CD4-positive, alpha-beta T cell (primary cell): ENCODE results near the gene KCTD21. TPM values are rescaled to one million over a fixed set of nuclear protein-coding genes. Genes with fewer than 3 reads are reported as not detected.

ENCODE experiments used
- ATAC-seq: fragments of 200-7000 bp; cut with Tn5 transposase; one replicate; pipeline ENCODE4 v1.10.0; 2022; ENCODE audit warnings: mild to moderate bottlenecking; ENCODE audit not compliant: poor library complexity
- CTCF ChIA-PET: fragments of 350-600 bp; sonication (Branson Sonifier 250); formaldehyde crosslinking; loops from one replicate; lab custom pipeline; 2021; ENCODE audit warnings: antibody characterized with exemption, inconsistent platforms; lab: Charles Lee
- POLR2A ChIA-PET: fragments of 350-600 bp; sonication (Branson Sonifier 250); formaldehyde crosslinking; loops from one replicate; lab custom pipeline; 2021; ENCODE audit warnings: antibody characterized with exemption, inconsistent platforms; lab: Charles Lee
- DNase-seq, 14 experiments: peaks; one replicate each; pipeline ENCODE4 v3.0.0-alpha.2; 2013 to 2020; ENCODE audit warnings: mixed read lengths in 2 of 14
- H3K27ac ChIP-seq, 2 donors: one replicate each; pipeline versions ENCODE4 v1.5.1 to v1.7.0; 2013; ENCODE audit warnings: low read length in 2 of 2, low read depth in 1 of 2, mild to moderate bottlenecking in 1 of 2
- H3K27me3 ChIP-seq, 2 experiments: 1 replicate in 1 of 2; 2 replicates in 1 of 2; pipeline versions ENCODE4 v1.6.1 to v1.7.0; 2013; ENCODE audit warnings: low read length in 2 of 2, control low read depth in 1 of 2, mild to moderate bottlenecking in 1 of 2, moderate library complexity in 1 of 2; ENCODE audit not compliant: insufficient read depth in 2 of 2, control insufficient read depth in 1 of 2
- H3K36me3 ChIP-seq: one replicate; pipeline ENCODE4 v1.6.1; 2013; ENCODE audit warnings: low read length, control low read depth; ENCODE audit not compliant: insufficient read depth
- H3K4me1 ChIP-seq: one replicate; pipeline ENCODE4 v1.6.1; 2013; ENCODE audit warnings: low read length, control low read depth; ENCODE audit not compliant: insufficient read depth
- H3K4me3 ChIP-seq: one replicate; pipeline ENCODE4 v1.5.1; 2013; ENCODE audit warnings: mild to moderate bottlenecking, low read length, moderate library complexity
- H3K9me3 ChIP-seq, 2 experiments: 1 replicate in 1 of 2; 2 replicates in 1 of 2; pipeline versions ENCODE4 v1.6.1 to v1.7.0; 2013; ENCODE audit warnings: low read length in 2 of 2, mild to moderate bottlenecking in 2 of 2, control low read depth in 1 of 2, moderate library complexity in 1 of 2; ENCODE audit not compliant: control insufficient read depth in 1 of 2, insufficient read depth in 1 of 2
- H3K27ac Mint-ChIP-seq: one replicate; pipeline ENCODE4 v1.8.0; 2020; ENCODE audit warnings: mixed read lengths
- H3K27me3 Mint-ChIP-seq: one replicate; pipeline ENCODE4 v1.8.0; 2021; ENCODE audit warnings: mixed read lengths
- H3K36me3 Mint-ChIP-seq: one replicate; pipeline ENCODE4 v1.8.0; 2021; ENCODE audit warnings: low read depth, mixed read lengths
- H3K4me1 Mint-ChIP-seq: one replicate; pipeline ENCODE4 v1.8.0; 2021; ENCODE audit warnings: low read depth, mixed read lengths
- H3K4me3 Mint-ChIP-seq: one replicate; pipeline ENCODE4 v1.8.0; 2020; ENCODE audit warnings: mild to moderate bottlenecking, mixed read lengths
- H3K9me3 Mint-ChIP-seq: one replicate; pipeline ENCODE4 v1.8.0; 2020; ENCODE audit warnings: mixed read lengths
- intact Hi-C, 2 experiments: fragments of 100-400 bp; cut with DNase I in 1 of 2; cut with micrococcal nuclease in 1 of 2; formaldehyde crosslinking; loops; one replicate each; pipeline versions ENCODE4 v1.15.1 to v1.9.0; 2023 to 2025; cut with DNase I, micrococcal nuclease
- total RNA-seq, 174 experiments: library from RNA in 2 of 174; stranded (reverse) in 2 of 174; gene quantifications; one replicate each; pipeline ENCODE4 v1.2.3 and lab custom pipeline; 2021 to 2026
- TF ChIP-seq, protein P1 (sequence below): fragments of 200-600 bp; IDR thresholded peaks from one replicate; pipeline ENCODE4 v1.8.0; 2022; ENCODE audit warnings: antibody characterized with exemption, mild to moderate bottlenecking

The KCTD21 gene
- total RNA-seq, 2 experiments from 2014 or later = 3.5 to 6.5 TPM

DNA sequence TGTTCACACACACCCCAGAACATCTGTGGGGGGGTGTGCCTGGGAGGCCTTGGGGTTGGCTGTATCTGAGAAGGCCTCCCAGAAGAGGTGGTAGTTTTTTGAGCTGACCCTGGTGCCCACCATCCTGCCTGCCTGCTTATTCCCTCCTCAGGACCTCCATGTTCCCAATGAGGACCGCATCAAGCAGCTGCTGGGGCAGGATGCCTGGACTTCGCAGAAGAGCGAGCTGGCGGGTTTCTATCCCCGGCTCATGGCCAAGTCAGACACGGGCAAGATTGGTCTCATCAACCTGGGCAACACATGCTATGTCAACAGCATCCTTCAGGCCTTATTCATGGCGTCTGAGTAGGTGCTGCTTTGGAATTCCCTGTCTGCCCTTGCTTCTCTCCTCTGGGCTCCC, 17.3 kb upstream of the KCTD21 start:
- Histone ChIP-seq H3K9me3 (no peaks in the 10 kb centered on the region), H3K4me3 (no peak overlapping the region), H3K36me3 (peaks cover 30% of the 10 kb centered on the region), H3K27me3 (no peaks in the 10 kb centered on the region), H3K4me1 (peaks cover 55% of the 10 kb centered on the region), H3K27ac (no peak overlapping the region)
- DNase-seq (peak in 1 of 14 experiments; percentile 7), ATAC-seq (no peak)
- TF ChIP-seq, protein P1, sequence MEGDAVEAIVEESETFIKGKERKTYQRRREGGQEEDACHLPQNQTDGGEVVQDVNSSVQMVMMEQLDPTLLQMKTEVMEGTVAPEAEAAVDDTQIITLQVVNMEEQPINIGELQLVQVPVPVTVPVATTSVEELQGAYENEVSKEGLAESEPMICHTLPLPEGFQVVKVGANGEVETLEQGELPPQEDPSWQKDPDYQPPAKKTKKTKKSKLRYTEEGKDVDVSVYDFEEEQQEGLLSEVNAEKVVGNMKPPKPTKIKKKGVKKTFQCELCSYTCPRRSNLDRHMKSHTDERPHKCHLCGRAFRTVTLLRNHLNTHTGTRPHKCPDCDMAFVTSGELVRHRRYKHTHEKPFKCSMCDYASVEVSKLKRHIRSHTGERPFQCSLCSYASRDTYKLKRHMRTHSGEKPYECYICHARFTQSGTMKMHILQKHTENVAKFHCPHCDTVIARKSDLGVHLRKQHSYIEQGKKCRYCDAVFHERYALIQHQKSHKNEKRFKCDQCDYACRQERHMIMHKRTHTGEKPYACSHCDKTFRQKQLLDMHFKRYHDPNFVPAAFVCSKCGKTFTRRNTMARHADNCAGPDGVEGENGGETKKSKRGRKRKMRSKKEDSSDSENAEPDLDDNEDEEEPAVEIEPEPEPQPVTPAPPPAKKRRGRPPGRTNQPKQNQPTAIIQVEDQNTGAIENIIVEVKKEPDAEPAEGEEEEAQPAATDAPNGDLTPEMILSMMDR = no peak
- Mint-ChIP-seq H3K4me1 (peaks cover 52% of the 10 kb centered on the region), H3K9me3 (no peaks in the 10 kb centered on the region), H3K27ac (peak overlapping the region; percentile 98), H3K4me3 (no peak overlapping the region), H3K27me3 (no peaks in the 10 kb centered on the region), H3K36me3 (peaks cover 49% of the 10 kb centered on the region)
- intact Hi-C loops = no loop called here
- CTCF ChIA-PET = no interaction called here
- POLR2A ChIA-PET = no interaction called here

DNA sequence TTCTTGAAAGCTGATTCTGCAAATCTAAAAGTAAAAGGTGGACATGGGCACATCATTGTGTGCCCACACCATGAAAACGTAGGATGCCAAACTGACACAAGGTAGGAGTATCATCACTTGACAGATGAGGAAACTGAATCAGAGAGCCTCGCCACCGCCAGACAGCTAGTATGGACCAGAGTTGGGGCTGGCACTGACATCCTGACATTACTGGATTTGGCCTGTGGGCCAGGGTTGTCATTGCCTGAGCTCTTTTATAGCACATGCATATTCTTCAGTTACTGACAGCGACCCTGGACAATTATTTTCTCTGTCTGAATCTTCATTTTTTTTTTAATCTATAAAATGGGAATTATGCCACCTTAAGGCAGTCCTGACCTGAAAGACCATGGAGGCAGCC, 16.8 kb upstream of the KCTD21 start:
- POLR2A ChIA-PET = no interaction called here
- Histone ChIP-seq H3K27ac (no peak overlapping the region), H3K9me3 (no peaks in the 10 kb centered on the region), H3K4me3 (no peak overlapping the region), H3K27me3 (no peaks in the 10 kb centered on the region), H3K4me1 (peaks cover 59% of the 10 kb centered on the region), H3K36me3 (peaks cover 26% of the 10 kb centered on the region)
- H3K27me3 Mint-ChIP-seq = no peaks in the 10 kb centered on the region
- H3K4me3 Mint-ChIP-seq = no peak overlapping the region
- peaks cover 45% of the 10 kb centered on the region for H3K36me3 Mint-ChIP-seq
- H3K27ac Mint-ChIP-seq = peak overlapping the region; percentile 98
- intact Hi-C loops = no loop called here
- CTCF ChIA-PET = no interaction called here
- peak in 1 of 14 experiments; percentile 14 for DNase-seq
- TF ChIP-seq, protein P1 = no peak
- ATAC-seq = no peak
- peaks cover 51% of the 10 kb centered on the region for H3K4me1 Mint-ChIP-seq
- H3K9me3 Mint-ChIP-seq = no peaks in the 10 kb centered on the region

DNA sequence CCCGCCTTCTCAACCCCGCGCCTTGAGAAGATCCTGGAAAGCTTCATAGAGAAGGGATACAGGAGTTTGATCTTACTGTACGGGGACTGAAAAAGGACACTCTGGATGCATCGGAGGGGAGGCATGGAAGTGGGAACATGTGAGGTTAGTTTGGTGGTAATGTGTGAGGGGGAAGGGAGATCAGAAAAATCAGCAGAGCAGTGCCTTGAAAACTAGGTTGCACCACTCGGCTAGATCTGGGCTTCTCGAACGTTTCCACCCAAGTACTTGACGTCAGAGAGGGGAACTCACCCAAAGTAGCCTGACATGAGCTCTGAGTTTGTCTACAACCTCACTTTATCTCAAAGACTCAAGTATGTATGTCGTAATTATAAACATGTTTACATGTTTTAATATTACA, 14.8 kb upstream of the KCTD21 start:
- Mint-ChIP-seq H3K27ac (peak overlapping the region; percentile 98), H3K9me3 (no peaks in the 10 kb centered on the region), H3K36me3 (peaks cover 29% of the 10 kb centered on the region), H3K27me3 (no peaks in the 10 kb centered on the region), H3K4me1 (peaks cover 51% of the 10 kb centered on the region), H3K4me3 (peak overlapping the region; percentile 86)
- H3K4me3 ChIP-seq = peak overlapping the region; percentile 30
- ChIA-PET CTCF (interaction anchor here (0.6 to 1.6 kb wide), 8 partner anchors 11 to 361 kb away, joined by 3 to 15 read pairs (median 4); partner anchors contain the start of genes ALG8, KCTD21 and USP35), POLR2A (interaction anchor here (0.7 to 4.3 kb wide), 7 partner anchors 10 to 361 kb away, joined by 3 to 51 read pairs (median 4); partner anchors contain the start of genes ALG8, INTS4, KCTD21 and USP35)
- ATAC-seq (peak; percentile 76), DNase-seq (peak; percentile 47 to 94 (median 62))
- no peaks in the 10 kb centered on the region for H3K27me3 ChIP-seq
- intact Hi-C loops = loop anchor here (1.0 to 2.0 kb wide), 3 partner anchors 14 to 124 kb away; partner anchors contain the start of genes ALG8 (in 1 of the 2), KCTD21 (in 1 of the 2), NDUFC2 (in 1 of the 2) and USP35 (in 1 of the 2)
- H3K36me3 ChIP-seq = peaks cover 15% of the 10 kb centered on the region
- no peaks in the 10 kb centered on the region for H3K9me3 ChIP-seq
- H3K4me1 ChIP-seq = peaks cover 64% of the 10 kb centered on the region
- peak overlapping the region; percentile 53 to 98 for H3K27ac ChIP-seq
- TF ChIP-seq, protein P1 = no peak
